CD1c-positive myeloid dendritic cell (primary cell): ENCODE measurements around the gene SF1.
A peak's percentile ranks its signal among the peaks of the same experiment; 100 is the strongest.

Source experiments
- DNase-seq: peaks from one replicate; pipeline ENCODE4 v3.0.0-alpha.2; 2016; ENCODE audit errors: extremely low spot score

Gene SF1

DNA sequence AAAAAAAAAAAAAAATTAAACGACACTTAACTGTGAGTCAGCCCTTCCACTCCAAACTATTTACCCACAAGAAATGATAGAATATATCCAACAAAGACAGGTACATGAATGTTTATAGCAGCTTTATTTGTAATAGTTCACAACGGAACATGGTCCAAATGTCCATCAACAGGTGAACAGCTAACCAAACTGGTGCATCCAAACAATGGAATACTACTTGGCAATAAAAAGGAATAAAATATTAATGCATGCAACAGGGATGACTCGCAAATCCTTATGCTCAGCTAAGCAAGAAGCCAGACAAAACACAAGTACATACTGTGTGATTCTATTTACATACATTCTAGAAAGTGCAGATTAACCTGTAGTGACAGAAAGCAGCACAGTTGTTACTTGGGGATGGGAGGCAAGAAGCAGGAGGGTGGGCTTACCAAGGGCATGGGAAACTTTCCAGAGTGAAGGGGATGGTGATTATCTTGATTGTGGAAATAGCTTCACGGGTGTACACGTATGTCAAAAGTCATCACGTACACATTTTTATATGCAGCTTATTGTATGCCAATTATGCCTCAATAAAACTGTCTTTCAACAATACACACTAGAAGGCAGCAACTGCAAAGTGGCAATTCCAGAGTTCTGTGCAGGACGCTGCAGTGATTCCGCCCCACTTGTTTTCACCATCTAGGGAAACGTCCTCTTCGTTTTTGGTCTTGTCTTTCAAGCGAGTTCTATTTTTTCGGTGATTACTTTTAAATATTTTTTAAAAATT is 6.7 kb upstream of the SF1 start:
- DNase-seq: no peak

DNA sequence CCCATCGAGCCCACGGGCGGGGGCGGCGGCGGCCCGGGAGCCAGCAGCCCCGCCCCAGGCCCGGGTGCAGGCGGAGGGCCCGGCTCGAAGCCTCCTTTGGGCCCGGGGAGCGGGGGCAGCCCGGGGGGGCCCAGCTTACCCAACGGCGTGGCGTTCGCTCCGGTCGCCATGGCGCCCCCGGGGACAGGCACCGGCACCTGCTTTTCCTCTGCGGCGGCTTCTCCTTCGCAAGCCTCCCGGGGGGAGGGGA is 194 bp downstream of the SF1 start:
- DNase-seq: no peak

- DNase-seq: peak; percentile 94
Observed at GRCh38 chr11:64777449-64778222, 706 bp downstream of the SF1 start.

GRCh38 chr11:64776875-64777274 is 1.5 kb downstream of the SF1 start:
- DNase-seq: no peak

- DNase-seq: no peak
Observed at GRCh38 chr11:64776425-64776824, 1.9 kb downstream of the SF1 start.

- DNase-seq: no peak
Observed at GRCh38 chr11:64774144-64774543, 4.2 kb downstream of the SF1 start.

DNA sequence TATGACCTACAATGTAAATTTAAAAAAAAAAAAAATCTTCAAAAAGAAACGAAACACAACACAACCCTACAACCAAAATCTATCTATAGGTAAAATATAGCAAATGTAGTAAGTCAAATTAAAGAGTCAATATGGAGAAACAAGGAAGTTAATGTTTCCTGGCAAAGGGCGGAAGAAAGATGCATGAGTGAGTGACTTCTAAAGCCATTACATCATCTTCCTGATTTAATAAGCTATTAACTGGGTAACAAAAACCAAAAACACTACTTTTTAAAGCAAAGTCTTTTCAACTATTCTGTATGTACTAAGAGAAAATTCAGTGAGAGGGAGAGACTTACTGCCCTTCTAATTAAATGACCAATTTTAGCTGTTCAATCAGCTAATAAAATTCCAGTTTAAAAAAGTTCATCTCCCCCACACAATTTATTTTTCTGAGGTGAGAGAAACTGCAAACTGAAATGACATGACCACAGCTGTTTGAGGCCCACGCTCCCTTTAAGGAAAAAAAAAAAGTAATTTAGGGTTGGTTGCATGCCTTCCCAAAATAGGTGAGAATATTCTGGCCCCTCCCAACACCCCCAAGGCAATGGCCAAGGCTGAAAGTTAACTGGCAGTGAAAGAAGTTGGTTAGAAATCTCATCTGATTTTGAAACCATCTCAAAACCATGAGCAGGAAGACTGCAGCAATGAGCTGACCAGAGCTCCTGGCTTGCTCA is 5.9 kb downstream of the SF1 start:
- peak; percentile 63 for DNase-seq

- peak; percentile 55 for DNase-seq
Observed at GRCh38 chr11:64771861-64772260, 6.5 kb downstream of the SF1 start.

GRCh38 chr11:64770120-64770519 is 8.2 kb downstream of the SF1 start:
- DNase-seq: no peak

DNA sequence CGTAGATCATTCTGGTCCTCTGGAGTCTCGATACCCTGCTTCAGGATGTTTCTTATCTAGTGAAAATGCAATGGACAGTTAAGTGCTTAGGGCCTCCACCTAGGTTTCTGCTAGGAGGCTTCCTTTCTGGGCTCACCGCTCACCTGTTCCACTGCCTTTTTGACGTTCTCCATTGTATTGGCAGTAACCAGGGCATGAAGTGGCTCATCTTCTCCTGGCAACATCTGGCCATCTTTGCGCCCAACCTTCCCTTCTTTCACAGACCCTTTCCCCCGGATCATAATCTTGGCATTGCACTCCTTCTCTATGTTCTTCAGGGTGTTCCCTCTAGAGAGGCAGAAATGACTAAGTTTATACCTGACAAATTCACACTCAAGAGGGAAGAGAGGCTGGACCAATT is 9.1 kb downstream of the SF1 start:
- no peak for DNase-seq

DNA sequence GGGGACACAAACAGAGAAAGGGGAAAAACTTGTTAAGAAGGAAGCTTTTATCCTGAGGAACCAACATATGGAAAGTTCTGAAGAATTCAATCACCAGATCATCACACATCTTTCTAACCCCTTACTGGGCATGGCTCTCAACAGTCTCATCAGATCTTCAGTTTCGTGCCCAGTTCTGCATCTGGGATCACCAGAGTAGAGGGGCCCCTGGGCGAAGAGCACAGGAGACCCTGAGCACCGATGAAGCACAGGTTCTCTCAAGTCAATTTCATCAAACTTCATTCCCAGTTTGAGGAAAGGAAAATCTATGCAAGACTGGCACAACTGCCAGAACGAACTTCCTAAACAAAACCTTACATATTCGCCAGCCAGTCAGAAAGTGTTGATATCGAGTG is 10.0 kb downstream of the SF1 start:
- no peak for DNase-seq

DNA sequence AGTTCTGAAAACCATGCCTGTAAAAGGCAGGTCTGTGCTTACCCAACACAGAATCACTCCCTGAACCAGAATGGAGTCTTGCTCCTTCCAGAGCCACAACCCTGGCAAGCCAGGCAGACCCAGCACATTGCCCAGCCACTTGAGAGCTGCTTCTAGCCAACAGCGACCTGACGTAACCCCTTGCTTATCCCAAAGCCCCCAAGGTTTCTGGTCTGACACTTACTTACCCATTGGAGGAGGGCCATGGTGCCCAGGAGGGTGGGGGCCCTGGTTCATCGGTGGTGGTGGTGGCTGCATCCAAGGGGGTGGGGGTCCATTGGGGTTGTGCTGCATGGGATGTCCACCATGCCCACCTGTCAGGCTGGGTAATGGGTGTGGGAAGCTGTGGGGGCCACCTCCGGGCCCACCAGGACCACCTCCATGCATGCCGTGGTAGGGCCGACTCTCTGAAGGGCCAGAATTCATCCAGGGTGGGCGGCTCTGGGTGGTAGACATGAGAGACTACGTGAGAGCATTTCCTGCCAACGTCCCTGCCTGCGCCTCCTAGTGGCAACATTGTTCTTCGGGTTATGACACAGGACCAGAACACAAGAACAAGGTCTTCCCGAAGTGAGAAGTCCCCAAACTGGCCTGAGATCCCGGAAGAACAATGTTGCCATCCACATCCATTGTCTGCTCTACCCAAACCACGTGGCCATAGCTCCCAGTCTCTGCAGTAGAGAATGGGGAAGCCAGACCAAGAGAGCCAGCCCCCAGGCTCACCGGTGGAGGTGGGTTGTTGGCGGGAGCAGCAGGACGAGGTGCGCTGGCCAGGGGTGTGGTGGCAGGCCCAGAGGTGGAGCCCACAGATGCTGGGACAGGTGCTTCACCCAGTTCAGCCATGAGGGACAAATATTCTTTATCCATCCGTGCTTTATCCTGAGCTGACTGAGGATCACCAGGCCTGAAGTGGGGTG is 10.7 kb downstream of the SF1 start:
- peak; percentile 79 for DNase-seq

- no peak for DNase-seq
Observed at GRCh38 chr11:64766881-64767280, 11.5 kb downstream of the SF1 start.

- no peak for DNase-seq
Observed at GRCh38 chr11:64765851-64766665, 12.3 kb downstream of the SF1 start.

GRCh38 chr11:64765291-64765850 is 13.0 kb downstream of the SF1 start:
- DNase-seq: no peak

DNA sequence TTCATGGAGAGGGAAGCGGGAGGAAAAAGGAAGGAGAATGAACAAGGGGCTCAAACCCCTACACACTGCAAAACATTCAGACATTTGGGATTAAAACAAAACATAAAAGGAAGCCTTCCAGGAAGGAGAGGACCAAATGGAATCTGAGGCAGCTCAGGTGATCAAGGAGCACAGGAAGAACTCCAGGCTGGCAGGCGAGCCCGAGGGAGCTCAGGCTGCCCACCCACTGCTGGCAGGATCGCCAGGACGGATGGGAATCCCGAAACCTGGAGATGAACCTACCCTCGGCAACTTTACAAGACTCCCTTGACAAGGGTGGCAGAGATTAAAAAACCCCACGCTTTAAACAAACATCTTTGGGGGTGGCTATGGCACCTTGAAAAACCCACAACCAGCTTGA is 13.6 kb downstream of the SF1 start:
- no peak for DNase-seq

DNA sequence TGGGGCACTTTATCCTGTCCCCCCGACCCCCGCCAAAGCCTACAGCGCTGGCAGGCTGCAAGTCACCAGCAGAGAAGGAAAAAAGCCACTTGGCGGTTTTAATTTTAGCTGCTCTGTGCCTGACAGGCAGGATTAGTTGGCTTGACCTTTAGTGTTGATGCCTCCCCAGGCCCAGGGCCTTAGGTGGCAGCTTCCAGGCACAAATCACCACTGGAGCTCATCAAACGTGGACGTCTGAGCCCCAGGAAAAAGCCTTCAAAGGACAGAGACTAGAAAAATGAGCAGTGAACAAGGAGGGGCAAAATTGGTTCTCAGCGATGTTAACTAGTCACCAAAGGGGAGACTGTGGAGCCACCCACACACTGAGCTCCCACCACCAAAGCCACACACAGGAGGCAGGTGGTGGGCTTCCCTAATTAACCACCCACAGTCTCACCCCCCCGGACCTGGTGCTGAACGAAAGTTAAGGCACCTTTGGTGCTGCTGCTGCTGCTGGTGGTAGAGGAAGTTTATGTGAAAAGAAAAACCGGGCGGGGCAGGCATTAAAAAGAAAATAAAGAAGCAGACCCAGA is 14.2 kb downstream of the SF1 start:
- DNase-seq: peak; percentile 16

- DNase-seq: no peak
Observed at GRCh38 chr11:64763526-64764039, 14.8 kb downstream of the SF1 start.

- DNase-seq: no peak
Observed at GRCh38 chr11:64762674-64763525, 15.4 kb downstream of the SF1 start.
